ENCODE data around the gene THRAP3. TPM values are rescaled to one million over a fixed set of nuclear protein-coding genes. Genes with fewer than 3 reads are reported as not detected.

Gene THRAP3
- total RNA-seq, 1 donor from 2014 or later: 77.5 TPM

DNA sequence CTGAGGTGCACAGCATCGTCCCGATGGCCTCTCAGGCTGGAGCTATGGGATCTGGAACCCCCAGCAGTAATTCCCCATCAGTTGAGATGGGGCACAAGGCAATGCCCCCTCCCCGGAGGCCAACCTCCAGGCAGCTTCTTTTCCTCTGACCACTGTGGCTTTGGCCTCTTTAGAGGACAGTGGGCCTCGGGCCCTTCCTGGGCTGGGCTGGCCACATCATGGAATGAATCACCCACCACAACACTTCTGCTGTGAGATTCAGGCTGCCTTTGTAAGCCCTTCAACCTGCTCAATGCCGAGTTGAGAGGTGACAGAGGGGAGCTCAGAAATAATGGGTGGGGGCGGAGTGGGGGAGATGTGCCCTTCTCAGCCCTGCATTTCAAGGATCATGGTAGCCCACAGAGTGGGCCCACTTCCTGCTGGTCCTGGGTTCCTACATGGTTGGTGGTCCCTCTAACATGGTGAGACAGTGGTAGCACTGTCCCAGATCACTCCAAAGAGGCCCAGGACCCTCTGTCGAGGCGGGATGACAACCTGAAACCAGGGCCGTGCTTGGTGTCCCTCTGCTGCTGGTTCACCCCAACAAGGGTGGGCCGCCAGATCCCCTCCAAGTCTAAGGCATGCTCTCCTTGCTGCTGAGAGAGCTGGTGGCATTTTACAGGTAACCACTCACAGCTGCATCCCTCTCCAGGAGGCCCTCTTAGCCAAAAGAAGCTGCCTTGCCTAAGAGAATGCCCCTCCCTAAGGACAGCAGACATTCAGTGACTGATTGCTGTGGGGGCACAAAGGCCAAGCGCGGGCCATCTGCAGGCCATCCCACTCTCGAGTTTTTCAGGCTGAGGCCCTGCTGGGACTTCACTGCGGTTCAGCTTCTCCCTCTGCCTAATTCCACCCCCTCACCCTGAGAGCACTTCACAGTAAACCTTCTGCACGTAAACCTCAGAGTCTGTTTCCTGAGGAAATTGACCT lies 129.0 kb downstream of the THRAP3 start:
- no peak for DNase-seq

DNA sequence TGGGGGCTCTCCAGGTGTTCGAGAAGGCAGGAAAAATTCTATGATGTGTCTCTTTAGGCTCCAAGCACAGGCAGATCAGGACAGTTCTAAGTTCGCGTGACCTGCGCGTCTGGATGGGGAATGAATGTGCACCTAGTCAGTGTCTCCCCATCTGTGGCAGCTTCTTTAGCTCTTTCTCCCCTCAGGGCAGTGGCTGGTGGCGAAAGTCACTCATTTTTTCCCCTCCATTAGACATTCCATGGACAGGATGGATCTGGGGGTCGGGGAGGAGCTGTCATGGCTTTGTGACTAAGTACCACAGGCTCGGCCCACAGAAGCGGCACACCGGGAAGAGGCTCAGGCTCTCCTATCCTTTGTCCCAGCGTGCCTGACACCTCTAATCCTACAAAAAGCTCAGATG lies 130.2 kb downstream of the THRAP3 start:
- no peak for DNase-seq

Small RNAs within 50 kb of the gene (small RNA-seq; reads per million reads assigned to genes)
- gene RN7SL131P (ENCODE audit: low replicate concordance) (not detected), gene UBE2V2P4 (ENCODE audit: low replicate concordance) (not detected)

Other genes with a start within 250 kb of the THRAP3 start
- gene TEKT2, start 140.3 kb upstream of the THRAP3 start, total RNA-seq: 0.39 TPM
- gene ADPRS, start 135.6 kb upstream of the THRAP3 start, total RNA-seq: 17.8 TPM
- gene COL8A2, start 99.2 kb upstream of the THRAP3 start, total RNA-seq: 10.7 TPM
- gene TRAPPC3, start 75.0 kb upstream of the THRAP3 start, total RNA-seq: 35.7 TPM
- gene MAP7D1, start 68.3 kb upstream of the THRAP3 start, total RNA-seq: 49.6 TPM
- gene SH3D21, start 81.9 kb downstream of the THRAP3 start, total RNA-seq: 16.9 TPM
- 26.4 TPM for gene EVA1B, start 99.2 kb downstream of the THRAP3 start, total RNA-seq
- gene STK40, start 161.5 kb downstream of the THRAP3 start, total RNA-seq: 17.9 TPM
- gene LSM10, start 173.5 kb downstream of the THRAP3 start, total RNA-seq: 7.3 TPM
- gene OSCP1, start 226.0 kb downstream of the THRAP3 start, total RNA-seq: 10.4 TPM
- 33.2 TPM for gene MRPS15, start 239.9 kb downstream of the THRAP3 start, total RNA-seq